ENCODE measurements around the gene ZNF234. TPM values are rescaled to one million over a fixed set of nuclear protein-coding genes. Genes with fewer than 3 reads are reported as not detected.

The ZNF234 gene
- total and polyA plus RNA-seq, 2 of the 8 experiments (the other 6 are each of a cell fraction or from before 2014, with no cell fraction given): 1.9 to 12.3 TPM

DNA sequence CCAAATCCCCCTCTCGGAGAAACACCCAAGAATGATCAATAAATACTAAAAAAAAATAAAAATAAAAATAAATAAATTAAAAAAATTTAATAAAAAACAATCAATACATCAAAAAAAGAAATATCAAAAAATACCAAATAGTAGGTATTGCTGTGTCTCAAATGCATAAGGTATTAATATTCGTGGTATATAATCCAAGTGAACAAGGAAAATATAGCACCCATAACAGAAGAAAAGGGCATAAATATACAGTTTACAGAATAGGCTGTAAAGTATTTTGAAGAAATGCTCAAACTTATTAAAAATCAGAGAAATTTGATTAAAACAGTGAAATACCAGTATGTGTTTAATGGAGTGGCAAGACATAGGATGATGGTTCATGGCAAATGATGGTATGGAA, 63.4 kb downstream of the ZNF234 start (continued):
- TF ChIP-seq, protein P1, sequence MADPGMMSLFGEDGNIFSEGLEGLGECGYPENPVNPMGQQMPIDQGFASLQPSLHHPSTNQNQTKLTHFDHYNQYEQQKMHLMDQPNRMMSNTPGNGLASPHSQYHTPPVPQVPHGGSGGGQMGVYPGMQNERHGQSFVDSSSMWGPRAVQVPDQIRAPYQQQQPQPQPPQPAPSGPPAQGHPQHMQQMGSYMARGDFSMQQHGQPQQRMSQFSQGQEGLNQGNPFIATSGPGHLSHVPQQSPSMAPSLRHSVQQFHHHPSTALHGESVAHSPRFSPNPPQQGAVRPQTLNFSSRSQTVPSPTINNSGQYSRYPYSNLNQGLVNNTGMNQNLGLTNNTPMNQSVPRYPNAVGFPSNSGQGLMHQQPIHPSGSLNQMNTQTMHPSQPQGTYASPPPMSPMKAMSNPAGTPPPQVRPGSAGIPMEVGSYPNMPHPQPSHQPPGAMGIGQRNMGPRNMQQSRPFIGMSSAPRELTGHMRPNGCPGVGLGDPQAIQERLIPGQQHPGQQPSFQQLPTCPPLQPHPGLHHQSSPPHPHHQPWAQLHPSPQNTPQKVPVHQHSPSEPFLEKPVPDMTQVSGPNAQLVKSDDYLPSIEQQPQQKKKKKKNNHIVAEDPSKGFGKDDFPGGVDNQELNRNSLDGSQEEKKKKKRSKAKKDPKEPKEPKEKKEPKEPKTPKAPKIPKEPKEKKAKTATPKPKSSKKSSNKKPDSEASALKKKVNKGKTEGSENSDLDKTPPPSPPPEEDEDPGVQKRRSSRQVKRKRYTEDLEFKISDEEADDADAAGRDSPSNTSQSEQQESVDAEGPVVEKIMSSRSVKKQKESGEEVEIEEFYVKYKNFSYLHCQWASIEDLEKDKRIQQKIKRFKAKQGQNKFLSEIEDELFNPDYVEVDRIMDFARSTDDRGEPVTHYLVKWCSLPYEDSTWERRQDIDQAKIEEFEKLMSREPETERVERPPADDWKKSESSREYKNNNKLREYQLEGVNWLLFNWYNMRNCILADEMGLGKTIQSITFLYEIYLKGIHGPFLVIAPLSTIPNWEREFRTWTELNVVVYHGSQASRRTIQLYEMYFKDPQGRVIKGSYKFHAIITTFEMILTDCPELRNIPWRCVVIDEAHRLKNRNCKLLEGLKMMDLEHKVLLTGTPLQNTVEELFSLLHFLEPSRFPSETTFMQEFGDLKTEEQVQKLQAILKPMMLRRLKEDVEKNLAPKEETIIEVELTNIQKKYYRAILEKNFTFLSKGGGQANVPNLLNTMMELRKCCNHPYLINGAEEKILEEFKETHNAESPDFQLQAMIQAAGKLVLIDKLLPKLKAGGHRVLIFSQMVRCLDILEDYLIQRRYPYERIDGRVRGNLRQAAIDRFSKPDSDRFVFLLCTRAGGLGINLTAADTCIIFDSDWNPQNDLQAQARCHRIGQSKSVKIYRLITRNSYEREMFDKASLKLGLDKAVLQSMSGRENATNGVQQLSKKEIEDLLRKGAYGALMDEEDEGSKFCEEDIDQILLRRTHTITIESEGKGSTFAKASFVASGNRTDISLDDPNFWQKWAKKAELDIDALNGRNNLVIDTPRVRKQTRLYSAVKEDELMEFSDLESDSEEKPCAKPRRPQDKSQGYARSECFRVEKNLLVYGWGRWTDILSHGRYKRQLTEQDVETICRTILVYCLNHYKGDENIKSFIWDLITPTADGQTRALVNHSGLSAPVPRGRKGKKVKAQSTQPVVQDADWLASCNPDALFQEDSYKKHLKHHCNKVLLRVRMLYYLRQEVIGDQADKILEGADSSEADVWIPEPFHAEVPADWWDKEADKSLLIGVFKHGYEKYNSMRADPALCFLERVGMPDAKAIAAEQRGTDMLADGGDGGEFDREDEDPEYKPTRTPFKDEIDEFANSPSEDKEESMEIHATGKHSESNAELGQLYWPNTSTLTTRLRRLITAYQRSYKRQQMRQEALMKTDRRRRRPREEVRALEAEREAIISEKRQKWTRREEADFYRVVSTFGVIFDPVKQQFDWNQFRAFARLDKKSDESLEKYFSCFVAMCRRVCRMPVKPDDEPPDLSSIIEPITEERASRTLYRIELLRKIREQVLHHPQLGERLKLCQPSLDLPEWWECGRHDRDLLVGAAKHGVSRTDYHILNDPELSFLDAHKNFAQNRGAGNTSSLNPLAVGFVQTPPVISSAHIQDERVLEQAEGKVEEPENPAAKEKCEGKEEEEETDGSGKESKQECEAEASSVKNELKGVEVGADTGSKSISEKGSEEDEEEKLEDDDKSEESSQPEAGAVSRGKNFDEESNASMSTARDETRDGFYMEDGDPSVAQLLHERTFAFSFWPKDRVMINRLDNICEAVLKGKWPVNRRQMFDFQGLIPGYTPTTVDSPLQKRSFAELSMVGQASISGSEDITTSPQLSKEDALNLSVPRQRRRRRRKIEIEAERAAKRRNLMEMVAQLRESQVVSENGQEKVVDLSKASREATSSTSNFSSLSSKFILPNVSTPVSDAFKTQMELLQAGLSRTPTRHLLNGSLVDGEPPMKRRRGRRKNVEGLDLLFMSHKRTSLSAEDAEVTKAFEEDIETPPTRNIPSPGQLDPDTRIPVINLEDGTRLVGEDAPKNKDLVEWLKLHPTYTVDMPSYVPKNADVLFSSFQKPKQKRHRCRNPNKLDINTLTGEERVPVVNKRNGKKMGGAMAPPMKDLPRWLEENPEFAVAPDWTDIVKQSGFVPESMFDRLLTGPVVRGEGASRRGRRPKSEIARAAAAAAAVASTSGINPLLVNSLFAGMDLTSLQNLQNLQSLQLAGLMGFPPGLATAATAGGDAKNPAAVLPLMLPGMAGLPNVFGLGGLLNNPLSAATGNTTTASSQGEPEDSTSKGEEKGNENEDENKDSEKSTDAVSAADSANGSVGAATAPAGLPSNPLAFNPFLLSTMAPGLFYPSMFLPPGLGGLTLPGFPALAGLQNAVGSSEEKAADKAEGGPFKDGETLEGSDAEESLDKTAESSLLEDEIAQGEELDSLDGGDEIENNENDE (IDR thresholded peaks at IDR 0.05; ENCODE audit: insufficient replicate concordance, low read length): no peak
- no peak for TF ChIP-seq TAF7 (optimal IDR thresholded peaks at IDR 0.05; ENCODE audit: borderline replicate concordance, low read depth, low read length)
